MM.1S (cell line): ENCODE data around the gene RXFP4.
"Not testable (repeated sequence)": the region's sequence is repeated elsewhere in the genome, so short reads cannot be mapped to it uniquely, and the experiment has no call there.

ENCODE experiments used
- DNase-seq: peaks from one replicate; pipeline ENCODE4 v3.0.0-alpha.2; 2015
- H2AFZ ChIP-seq: fragments of 300-600 bp; sonication (generic); 2 replicates; pipeline ENCODE4 v1.6.0; 2016; ENCODE audit warnings: antibody characterized with exemption, low read length
- H3F3A ChIP-seq: fragments of 300-600 bp; sonication (generic); 2 replicates; pipeline ENCODE4 v1.6.1; 2016; ENCODE audit warnings: mild to moderate bottlenecking, antibody characterized with exemption, low read length, moderate library complexity, mixed read lengths; ENCODE audit not compliant: insufficient read depth
- H3K27ac ChIP-seq: fragments of 300-600 bp; sonication (generic); 2 replicates; pipeline ENCODE4 v1.5.1; 2016; ENCODE audit warnings: mild to moderate bottlenecking, low read length
- H3K27me3 ChIP-seq: fragments of 300-600 bp; sonication (generic); replicated peaks from 2 replicates; pipeline ENCODE4 v1.6.0; 2016; ENCODE audit warnings: low read length; ENCODE audit not compliant: insufficient read depth
- H3K36me3 ChIP-seq: fragments of 300-600 bp; sonication (generic); replicated peaks from 2 replicates; pipeline ENCODE4 v1.6.1; 2016; ENCODE audit warnings: mild to moderate bottlenecking, low read length, mixed read lengths; ENCODE audit not compliant: insufficient read depth
- H3K4me1 ChIP-seq: fragments of 300-600 bp; sonication (generic); 2 replicates; pipeline ENCODE4 v1.6.1; 2016; ENCODE audit warnings: low read length, mixed read lengths
- H3K4me2 ChIP-seq: fragments of 300-600 bp; sonication (generic); 2 replicates; pipeline ENCODE4 v1.6.0; 2016; ENCODE audit warnings: low read depth, low read length
- H3K4me3 ChIP-seq: fragments of 300-600 bp; sonication (generic); 2 replicates; pipeline ENCODE4 v1.5.1; 2016; ENCODE audit warnings: low read length, mixed read lengths
- H3K79me2 ChIP-seq: fragments of 300-600 bp; sonication (generic); 2 replicates; pipeline ENCODE4 v1.6.1; 2016; ENCODE audit warnings: mixed run types, low read length, mixed read lengths
- H3K9ac ChIP-seq: fragments of 300-600 bp; sonication (generic); 2 replicates; pipeline ENCODE4 v1.6.1; 2016; ENCODE audit warnings: low read length, mixed read lengths
- H3K9me2 ChIP-seq: fragments of 300-600 bp; sonication (generic); replicated peaks from 2 replicates; pipeline ENCODE4 v1.6.1; 2016; ENCODE audit warnings: mild to moderate bottlenecking, low read length, mixed read lengths; ENCODE audit not compliant: insufficient read depth
- H3K9me3 ChIP-seq: fragments of 300-600 bp; sonication (generic); replicated peaks from 2 replicates; pipeline ENCODE4 v1.6.1; 2016; ENCODE audit warnings: mild to moderate bottlenecking, low read length, mixed read lengths; ENCODE audit not compliant: insufficient read depth
- H4K20me1 ChIP-seq: fragments of 300-600 bp; sonication (generic); 2 replicates; pipeline ENCODE4 v1.6.1; 2016; ENCODE audit warnings: mild to moderate bottlenecking, low read length, moderate library complexity, mixed read lengths; ENCODE audit not compliant: insufficient read depth
- EZH2 ChIP-seq: fragments of 300-600 bp; sonication (generic); optimal IDR thresholded peaks from 2 replicates; pipeline ENCODE3; 2017; ENCODE audit warnings: low read depth, mild to moderate bottlenecking, antibody characterized with exemption, low read length, mixed read lengths
- EZH2phosphoT487 ChIP-seq: fragments of 300-600 bp; sonication (generic); IDR thresholded peaks from 2 replicates; pipeline ENCODE4 v1.6.1; 2018; ENCODE audit warnings: antibody characterized with exemption, low read length
- TF ChIP-seq, protein P1 (sequence below): fragments of 300-600 bp; sonication (generic); IDR thresholded peaks from 2 replicates; pipeline ENCODE4 v1.5.1; 2016; ENCODE audit warnings: antibody characterized with exemption, low read length, mixed read lengths

RXFP4 gene

DNA sequence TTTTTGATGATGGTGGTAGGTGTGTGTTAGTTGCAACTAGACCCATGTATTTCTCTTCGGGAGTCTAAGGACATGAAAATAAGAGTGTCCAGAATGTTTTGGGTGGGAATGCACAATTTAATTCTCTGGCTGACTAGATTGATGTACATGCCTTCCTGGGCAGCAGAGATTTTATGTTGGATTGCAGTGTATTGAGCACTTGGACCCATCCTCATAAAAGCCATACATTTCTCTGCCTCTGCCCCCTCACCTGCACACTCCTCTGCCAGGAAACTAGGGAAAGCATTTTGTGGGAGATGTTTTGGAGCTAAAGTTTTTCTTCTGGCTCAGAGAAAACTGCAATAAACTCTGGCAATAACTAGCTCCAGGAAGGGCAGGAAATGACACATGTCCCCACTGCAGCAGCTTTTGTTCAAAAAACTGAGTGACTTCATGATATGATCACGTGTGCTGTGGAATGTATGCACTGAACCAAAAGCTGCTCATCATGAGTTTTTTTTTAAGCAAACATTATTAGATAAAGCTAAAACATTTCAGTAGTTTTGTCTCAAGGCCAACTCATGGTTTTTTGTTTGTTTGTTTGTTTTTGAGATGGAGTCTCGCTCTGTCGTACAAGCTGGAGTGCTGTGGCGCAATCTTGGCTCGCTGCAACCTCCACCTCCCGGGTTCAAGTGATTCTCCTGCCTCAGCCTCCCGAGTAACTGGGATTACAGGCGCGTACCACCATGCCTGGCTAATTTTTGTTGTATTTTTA, 47.9 kb upstream of the RXFP4 start:
- H3K9me2 ChIP-seq: no peaks in the 10 kb centered on the region
- H3K9ac ChIP-seq: no peak overlapping the region
- H3K4me3 ChIP-seq: no peak overlapping the region
- H4K20me1 ChIP-seq: no peaks in the 10 kb centered on the region
- H3K27ac ChIP-seq: no peak overlapping the region
- peak; percentile 30 for DNase-seq
- H3K4me1 ChIP-seq: no peaks in the 10 kb centered on the region; the same call in 1 of the 2 replicates
- no peaks in the 10 kb centered on the region for H3K79me2 ChIP-seq
- H3K4me2 ChIP-seq: no peak overlapping the region
- H2AFZ ChIP-seq: no peak overlapping the region
- no peaks in the 10 kb centered on the region for H3K27me3 ChIP-seq
- H3K9me3 ChIP-seq: no peaks in the 10 kb centered on the region
- H3K36me3 ChIP-seq: no peaks in the 10 kb centered on the region
- no peaks in the 10 kb centered on the region for H3F3A ChIP-seq
- TF ChIP-seq EZH2phosphoT487: no peak
- TF ChIP-seq, protein P1, sequence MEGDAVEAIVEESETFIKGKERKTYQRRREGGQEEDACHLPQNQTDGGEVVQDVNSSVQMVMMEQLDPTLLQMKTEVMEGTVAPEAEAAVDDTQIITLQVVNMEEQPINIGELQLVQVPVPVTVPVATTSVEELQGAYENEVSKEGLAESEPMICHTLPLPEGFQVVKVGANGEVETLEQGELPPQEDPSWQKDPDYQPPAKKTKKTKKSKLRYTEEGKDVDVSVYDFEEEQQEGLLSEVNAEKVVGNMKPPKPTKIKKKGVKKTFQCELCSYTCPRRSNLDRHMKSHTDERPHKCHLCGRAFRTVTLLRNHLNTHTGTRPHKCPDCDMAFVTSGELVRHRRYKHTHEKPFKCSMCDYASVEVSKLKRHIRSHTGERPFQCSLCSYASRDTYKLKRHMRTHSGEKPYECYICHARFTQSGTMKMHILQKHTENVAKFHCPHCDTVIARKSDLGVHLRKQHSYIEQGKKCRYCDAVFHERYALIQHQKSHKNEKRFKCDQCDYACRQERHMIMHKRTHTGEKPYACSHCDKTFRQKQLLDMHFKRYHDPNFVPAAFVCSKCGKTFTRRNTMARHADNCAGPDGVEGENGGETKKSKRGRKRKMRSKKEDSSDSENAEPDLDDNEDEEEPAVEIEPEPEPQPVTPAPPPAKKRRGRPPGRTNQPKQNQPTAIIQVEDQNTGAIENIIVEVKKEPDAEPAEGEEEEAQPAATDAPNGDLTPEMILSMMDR: no peak
- TF ChIP-seq EZH2: no peak

- H3K4me2 ChIP-seq, H3K4me1 ChIP-seq, DNase-seq, H3K27me3 ChIP-seq, H3K27ac ChIP-seq, H3K9me3 ChIP-seq, H3K9me2 ChIP-seq, H3K9ac ChIP-seq, H3K79me2 ChIP-seq, H4K20me1 ChIP-seq, H3K4me3 ChIP-seq, H3K36me3 ChIP-seq, H3F3A ChIP-seq, H2AFZ ChIP-seq: not testable (repeated sequence)
Observed at GRCh38 chr1:155895617-155896016, 45.8 kb upstream of the RXFP4 start.

DNA sequence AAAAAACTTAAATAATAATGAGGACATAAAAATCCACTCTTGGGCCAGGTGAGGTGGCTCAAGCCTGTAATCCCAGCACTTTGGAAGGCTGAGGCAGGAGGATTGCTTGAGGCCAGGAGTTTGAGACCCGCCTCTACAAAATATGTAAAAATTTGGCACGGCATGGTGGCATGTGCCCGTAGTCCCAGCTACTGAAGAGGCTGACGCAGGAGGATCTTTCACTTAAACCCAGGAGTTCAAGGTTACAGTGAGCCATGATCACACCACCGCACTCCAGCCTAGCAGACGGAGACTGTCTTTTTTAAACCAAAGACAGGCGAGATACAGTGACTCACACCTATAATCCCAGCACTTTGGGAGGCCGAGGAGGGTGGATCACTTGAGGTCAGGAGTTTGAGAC, 45.0 kb upstream of the RXFP4 start:
- not testable (repeated sequence) for H2AFZ ChIP-seq, H3K9ac ChIP-seq, H3K27me3 ChIP-seq, H3K36me3 ChIP-seq, DNase-seq, H3K9me3 ChIP-seq, H3K4me1 ChIP-seq, H3F3A ChIP-seq, H3K9me2 ChIP-seq, H3K79me2 ChIP-seq, H3K4me3 ChIP-seq, H3K4me2 ChIP-seq, H4K20me1 ChIP-seq, H3K27ac ChIP-seq

GRCh38 chr1:155897746-155898145, 43.7 kb upstream of the RXFP4 start:
- H3F3A ChIP-seq: no peaks in the 10 kb centered on the region

GRCh38 chr1:155898888-155899287, 42.5 kb upstream of the RXFP4 start:
- Histone ChIP-seq H4K20me1 (no peaks in the 10 kb centered on the region), H3K4me2 (no peak overlapping the region), H2AFZ (no peak overlapping the region), H3K79me2 (no peaks in the 10 kb centered on the region), H3K4me3 (no peak overlapping the region), H3K27me3 (no peaks in the 10 kb centered on the region), H3K9ac (no peak overlapping the region), H3K9me2 (no peaks in the 10 kb centered on the region), H3F3A (no peaks in the 10 kb centered on the region), H3K27ac (no peak overlapping the region), H3K9me3 (no peaks in the 10 kb centered on the region), H3K4me1 (no peaks in the 10 kb centered on the region), H3K36me3 (0 out of 2 replicates have a peak, but pooled peaks cover 4% of the 10 kb centered on the region)
- no peak for DNase-seq
- TF ChIP-seq EZH2phosphoT487: no peak
- TF ChIP-seq EZH2: no peak
- TF ChIP-seq, protein P1: no peak

More at GRCh38 chr1:155897746-155898145, 43.7 kb upstream of the RXFP4 start:
- H3K79me2 ChIP-seq: no peaks in the 10 kb centered on the region
- no peak for TF ChIP-seq EZH2phosphoT487
- H3K4me2 ChIP-seq: no peak overlapping the region
- H2AFZ ChIP-seq: no peak overlapping the region
- DNase-seq: no peak
- H3K36me3 ChIP-seq: no peaks in the 10 kb centered on the region
- H3K9me3 ChIP-seq: no peaks in the 10 kb centered on the region
- no peaks in the 10 kb centered on the region; the same call in 1 of the 2 replicates for H3K4me1 ChIP-seq
- H3K4me3 ChIP-seq: no peak overlapping the region
- H3K9ac ChIP-seq: no peak overlapping the region
- H3K27ac ChIP-seq: no peak overlapping the region
- no peaks in the 10 kb centered on the region for H3K27me3 ChIP-seq
- no peaks in the 10 kb centered on the region for H3K9me2 ChIP-seq
- H4K20me1 ChIP-seq: no peaks in the 10 kb centered on the region
